H9 (cell line): ENCODE data around the gene GCK. TPM values are rescaled to one million over a fixed set of nuclear protein-coding genes. Genes with fewer than 3 reads are reported as not detected.

Experiments
- DNase-seq: peaks from one replicate; pipeline ENCODE4 v3.0.0-alpha.2; 2017
- H2AFZ ChIP-seq: one replicate; pipeline ENCODE4 v1.6.1; 2013; ENCODE audit warnings: mild to moderate bottlenecking, low read length, control low read depth, moderate library complexity
- H2AK5ac ChIP-seq: 2 replicates; pipeline ENCODE4 v1.6.1; 2013; ENCODE audit warnings: low read length, control low read depth, mixed read lengths; ENCODE audit not compliant: insufficient read length
- H2BK120ac ChIP-seq: one replicate; pipeline ENCODE4 v1.6.1; 2013; ENCODE audit warnings: low read depth, mild to moderate bottlenecking, low read length, control low read depth, inconsistent platforms; ENCODE audit not compliant: poor library complexity, severe bottlenecking
- H2BK12ac ChIP-seq: 2 replicates; pipeline ENCODE4 v1.6.1; 2013; ENCODE audit warnings: low read length, control low read depth, mixed read lengths, low read depth; ENCODE audit not compliant: insufficient read length
- H2BK15ac ChIP-seq: 2 replicates; pipeline ENCODE4 v1.6.1; 2013; ENCODE audit warnings: low read depth, low read length, control low read depth
- H2BK20ac ChIP-seq: one replicate; pipeline ENCODE4 v1.6.1; 2013; ENCODE audit warnings: low read depth, mild to moderate bottlenecking, low read length, control low read depth, inconsistent platforms; ENCODE audit not compliant: poor library complexity, severe bottlenecking
- H2BK5ac ChIP-seq: 2 replicates; pipeline ENCODE4 v1.6.1; 2013; ENCODE audit warnings: low read length, control low read depth, mixed read lengths; ENCODE audit not compliant: insufficient read length
- H3K14ac ChIP-seq: 2 replicates; pipeline ENCODE4 v1.6.1; 2013; ENCODE audit warnings: low read length, control low read depth; ENCODE audit not compliant: insufficient read depth
- H3K18ac ChIP-seq: 2 replicates; pipeline ENCODE4 v1.6.1; 2013; ENCODE audit warnings: low read depth, mild to moderate bottlenecking, mixed read lengths, low read length, control low read depth; ENCODE audit not compliant: insufficient read length
- H3K23ac ChIP-seq: 2 replicates; pipeline ENCODE4 v1.6.1; 2013; ENCODE audit warnings: low read length, control low read depth, mixed read lengths, low read depth; ENCODE audit not compliant: insufficient read length
- H3K23me2 ChIP-seq: 2 replicates; pipeline ENCODE4 v1.6.1; 2013; ENCODE audit warnings: low read depth, mild to moderate bottlenecking, mixed read lengths, low read length, control low read depth; ENCODE audit not compliant: insufficient read length, poor library complexity, severe bottlenecking
- H3K27ac ChIP-seq: 2 replicates; pipeline ENCODE4 v1.5.1; 2013; ENCODE audit warnings: low read length, control low read depth, mixed read lengths, low read depth; ENCODE audit not compliant: insufficient read length
- H3K27me3 ChIP-seq: 2 replicates; pipeline ENCODE4 v1.6.1; 2013; ENCODE audit warnings: low read length, control low read depth, inconsistent platforms; ENCODE audit not compliant: insufficient read depth
- H3K4ac ChIP-seq: 2 replicates; pipeline ENCODE4 v1.6.1; 2013; ENCODE audit warnings: low read depth, mild to moderate bottlenecking, control low read depth, inconsistent platforms, low read length, moderate library complexity
- H3K4me1 ChIP-seq: 2 replicates; pipeline ENCODE4 v1.6.1; 2013; ENCODE audit warnings: low read length, control low read depth, inconsistent platforms; ENCODE audit not compliant: insufficient read depth
- H3K4me2 ChIP-seq: 2 replicates; pipeline ENCODE4 v1.6.1; 2013; ENCODE audit warnings: low read length, control low read depth, mixed read lengths; ENCODE audit not compliant: insufficient read length, insufficient read depth
- H3K56ac ChIP-seq: 2 replicates; pipeline ENCODE4 v1.6.1; 2013; ENCODE audit warnings: low read depth, mild to moderate bottlenecking, mixed read lengths, low read length, control low read depth; ENCODE audit not compliant: insufficient read length
- H3K79me1 ChIP-seq: 2 replicates; pipeline ENCODE4 v1.6.1; 2013; ENCODE audit warnings: low read depth, mild to moderate bottlenecking, moderate library complexity, low read length, control low read depth, inconsistent platforms; ENCODE audit not compliant: insufficient read depth, poor library complexity, severe bottlenecking
- H3K79me2 ChIP-seq: 2 replicates; pipeline ENCODE4 v1.6.1; 2013; ENCODE audit warnings: low read length, control low read depth, inconsistent platforms; ENCODE audit not compliant: insufficient read depth
- H3K9ac ChIP-seq: 2 replicates; pipeline ENCODE4 v1.6.1; 2013; ENCODE audit warnings: low read length, control low read depth, mixed read lengths; ENCODE audit not compliant: insufficient read length; ENCODE audit errors: extremely low read depth
- H3K9me3 ChIP-seq: one replicate; pipeline ENCODE4 v1.6.1; 2013; ENCODE audit warnings: low read depth, low read length, inconsistent platforms; ENCODE audit not compliant: control insufficient read depth
- H3T11ph ChIP-seq: one replicate; pipeline ENCODE4 v1.6.1; 2013; ENCODE audit warnings: mild to moderate bottlenecking, low read length, control low read depth, inconsistent platforms
- H4K20me1 ChIP-seq: one replicate; pipeline ENCODE4 v1.6.1; 2013; ENCODE audit not compliant: control insufficient read depth, insufficient read length, insufficient read depth
- H4K5ac ChIP-seq: 2 replicates; pipeline ENCODE4 v1.6.1; 2013; ENCODE audit warnings: low read depth, mild to moderate bottlenecking, mixed read lengths, low read length, control low read depth; ENCODE audit not compliant: insufficient read length
- H4K8ac ChIP-seq: replicated peaks from 2 replicates; pipeline ENCODE4 v1.6.1; 2013; ENCODE audit warnings: low read length, control low read depth, mixed read lengths, low read depth; ENCODE audit not compliant: insufficient read length
- H4K91ac ChIP-seq: 2 replicates; pipeline ENCODE4 v1.6.1; 2013; ENCODE audit warnings: low read depth, mild to moderate bottlenecking, moderate library complexity, mixed read lengths, low read length, control low read depth; ENCODE audit not compliant: insufficient read length
- H3K27ac Mint-ChIP-seq, 3 experiments: 2 replicates in 2 of 3; 3 replicates in 1 of 3; pipeline ENCODE4 v1.8.0; 2020 to 2021; ENCODE audit warnings: mixed read lengths in 3 of 3, mild to moderate bottlenecking in 1 of 3, moderate library complexity in 1 of 3
- H3K27me3 Mint-ChIP-seq: 2 replicates; pipeline ENCODE4 v1.8.0; 2021; ENCODE audit warnings: low read depth, mild to moderate bottlenecking, moderate library complexity, mixed read lengths
- H3K36me3 Mint-ChIP-seq, 3 experiments: 2 replicates in 2 of 3; 3 replicates in 1 of 3; pipeline ENCODE4 v1.8.0; 2020 to 2021; ENCODE audit warnings: low read depth in 3 of 3, mixed read lengths in 3 of 3; ENCODE audit not compliant: insufficient read depth in 1 of 3
- H3K4me1 Mint-ChIP-seq, 2 experiments: 2 replicates each; pipeline ENCODE4 v1.8.0; 2020; ENCODE audit warnings: mixed read lengths in 2 of 2
- H3K4me3 Mint-ChIP-seq, 2 experiments: 2 replicates in 1 of 2; 3 replicates in 1 of 2; pipeline ENCODE4 v1.8.0; 2020 to 2021; ENCODE audit warnings: mild to moderate bottlenecking in 2 of 2, mixed read lengths in 2 of 2, moderate library complexity in 1 of 2
- H3K9me3 Mint-ChIP-seq, 2 experiments: 2 replicates in 1 of 2; 3 replicates in 1 of 2; pipeline ENCODE4 v1.8.0; 2020; ENCODE audit warnings: mild to moderate bottlenecking in 2 of 2, mixed read lengths in 2 of 2, moderate library complexity in 1 of 2
- CTCF ChIP-seq: fragments of 200-600 bp; sonication (generic); conservative IDR thresholded peaks from 3 replicates; pipeline ENCODE4 v1.8.0; 2021; ENCODE audit warnings: antibody characterized with exemption, mild to moderate bottlenecking
- WGBS: extraction: QIAGEN DNeasy Blood & Tissue Kit; methylation state at CpG from one replicate; pipeline ENCODE4 v1.1.7; 2013; ENCODE audit warnings: missing lambda C conversion rate, low lambda C conversion rate, mixed read lengths; ENCODE audit not compliant: insufficient read length; ENCODE audit errors: extremely low coverage; 5-methylcytosine and 5-hydroxymethylcytosine counted together
- total RNA-seq: library from RNA; stranded (reverse); gene quantifications from 2 replicates; pipeline ENCODE4 v1.2.1, GENCODE V29; 2021

The GCK gene
- total RNA-seq, 1 experiment from 2014 or later: 0.98 TPM

- H3K79me2 ChIP-seq: no peaks in the 10 kb centered on the region
- no peak overlapping the region for H3K14ac ChIP-seq
- H3K27ac ChIP-seq: no peak overlapping the region
- H3K9ac ChIP-seq: no peak overlapping the region
- no peak overlapping the region for H2BK5ac ChIP-seq
- 0 out of 2 replicates have a peak, but pooled peaks cover 2% of the 10 kb centered on the region for H3K27me3 ChIP-seq
- H3K23me2 ChIP-seq: no peaks in the 10 kb centered on the region
- no peak overlapping the region for H3K56ac ChIP-seq
- no peak overlapping the region for H2AFZ ChIP-seq
- H4K8ac ChIP-seq: no peak overlapping the region
- no peaks in the 10 kb centered on the region for H3K9me3 ChIP-seq
- H3K79me1 ChIP-seq: no peaks in the 10 kb centered on the region
- no peak for DNase-seq
- no peak overlapping the region for H2BK15ac ChIP-seq
- no peak overlapping the region for H3K23ac ChIP-seq
- Mint-ChIP-seq H3K4me3 (no peak overlapping the region), H3K27me3 (peaks cover 11% of the 10 kb centered on the region), H3K36me3 (no peaks in the 10 kb centered on the region), H3K4me1 (peaks cover 9 to 12% of the 10 kb centered on the region in 2 experiments; a peak in 3 of 4 replicates), H3K27ac (no peak overlapping the region), H3K9me3 (peaks cover 0 to 2% of the 10 kb centered on the region in 2 experiments; a peak in 1 of 5 replicates)
- no peak overlapping the region for H2BK20ac ChIP-seq
- no peak overlapping the region for H2BK120ac ChIP-seq
- no peaks in the 10 kb centered on the region for H4K20me1 ChIP-seq
- H3T11ph ChIP-seq: no peak overlapping the region
- no peak overlapping the region for H2BK12ac ChIP-seq
- no peak overlapping the region for H4K91ac ChIP-seq
- no peaks in the 10 kb centered on the region for H3K4me1 ChIP-seq
- no peak overlapping the region for H3K4me2 ChIP-seq
- H4K5ac ChIP-seq: no peak overlapping the region
- no peak overlapping the region for H3K18ac ChIP-seq
- WGBS: no CpG with 5 or more reads among the region's 14 CpGs
- H3K4ac ChIP-seq: no peak overlapping the region
- no peak for TF ChIP-seq CTCF
- no peak overlapping the region for H2AK5ac ChIP-seq
Observed at GRCh38 chr7:44189993-44190872, 994 bp upstream of the GCK start.
